ENCODE data around the gene NKX2-4. TPM values are rescaled to one million over a fixed set of nuclear protein-coding genes. Genes with fewer than 3 reads are reported as not detected.

The NKX2-4 gene
- total RNA-seq, 2 donors from 2014 or later = not detected

- Histone ChIP-seq H3K4me1 (no peaks in the 10 kb centered on the region), H3K36me3 (no peaks in the 10 kb centered on the region)
Observed at GRCh38 chr20:21387528-21387927, 9.8 kb downstream of the NKX2-4 start.

GRCh38 chr20:21386111-21386510 is 11.2 kb downstream of the NKX2-4 start:
- H3K36me3 ChIP-seq = no peaks in the 10 kb centered on the region
- no peaks in the 10 kb centered on the region for H3K9me3 ChIP-seq

More at GRCh38 chr20:21387528-21387927, 9.8 kb downstream of the NKX2-4 start:
- no peaks in the 10 kb centered on the region for H3K9me3 ChIP-seq
- no peak overlapping the region for H3K27ac ChIP-seq
- no peak for DNase-seq
- no peak overlapping the region for H3K4me3 ChIP-seq
- intact Hi-C loops (cut with DNase I) = no loop called here
- H3K9ac ChIP-seq (ENCODE audit: low read depth in 2 of 2, low read length in 2 of 2) = no peak overlapping the region
- no peak for TF ChIP-seq CTCF (IDR thresholded peaks at IDR 0.05)
- H3K27me3 ChIP-seq = peaks cover 13% of the 10 kb centered on the region

GRCh38 chr20:21384308-21384892 is 12.9 kb downstream of the NKX2-4 start:
- H3K4me1 ChIP-seq = no peaks in the 10 kb centered on the region
- no peak for TF ChIP-seq CTCF (IDR thresholded peaks at IDR 0.05)
- no peaks in the 10 kb centered on the region for H3K27me3 ChIP-seq
- intact Hi-C loops (cut with DNase I) = no loop called here
- H3K9me3 ChIP-seq = no peaks in the 10 kb centered on the region
- no peaks in the 10 kb centered on the region for H3K36me3 ChIP-seq
- H3K4me3 ChIP-seq = no peak overlapping the region
- H3K27ac ChIP-seq = no peak overlapping the region
- DNase-seq = no peak
- H3K9ac ChIP-seq (ENCODE audit: low read depth in 2 of 2, low read length in 2 of 2) = no peak overlapping the region

More at GRCh38 chr20:21386111-21386510, 11.2 kb downstream of the NKX2-4 start:
- no peak overlapping the region for H3K4me3 ChIP-seq
- intact Hi-C loops (cut with DNase I) = no loop called here
- H3K4me1 ChIP-seq = no peaks in the 10 kb centered on the region
- no peak overlapping the region for H3K27ac ChIP-seq
- H3K27me3 ChIP-seq = no peaks in the 10 kb centered on the region
- no peak overlapping the region for H3K9ac ChIP-seq (ENCODE audit: low read depth in 2 of 2, low read length in 2 of 2)
- TF ChIP-seq CTCF (IDR thresholded peaks at IDR 0.05) = no peak
- no peak for DNase-seq

GRCh38 chr20:21381619-21382018 is 15.7 kb downstream of the NKX2-4 start:
- DNase-seq = no peak
- H3K27ac ChIP-seq = no peak overlapping the region
- H3K4me1 ChIP-seq = no peaks in the 10 kb centered on the region
- TF ChIP-seq CTCF (IDR thresholded peaks at IDR 0.05) = no peak
- intact Hi-C loops (cut with DNase I) = no loop called here
- no peak overlapping the region for H3K9ac ChIP-seq (ENCODE audit: low read depth in 2 of 2, low read length in 2 of 2)
- H3K36me3 ChIP-seq = no peaks in the 10 kb centered on the region
- H3K4me3 ChIP-seq = no peak overlapping the region
- H3K27me3 ChIP-seq = no peaks in the 10 kb centered on the region
- no peaks in the 10 kb centered on the region for H3K9me3 ChIP-seq

- Histone ChIP-seq H3K27ac (no peak overlapping the region), H3K4me1 (no peaks in the 10 kb centered on the region), H3K27me3 (no peaks in the 10 kb centered on the region), H3K9me3 (no peaks in the 10 kb centered on the region), H3K9ac (ENCODE audit: low read depth in 2 of 2, low read length in 2 of 2) (no peak overlapping the region), H3K36me3 (no peaks in the 10 kb centered on the region), H3K4me3 (no peak overlapping the region)
- intact Hi-C loops (cut with DNase I) = no loop called here
- TF ChIP-seq CTCF (IDR thresholded peaks at IDR 0.05) = no peak
- no peak for DNase-seq
Observed at GRCh38 chr20:21380711-21381110, 16.6 kb downstream of the NKX2-4 start.
